C4-2B (cell line): ENCODE results near the gene ERC2.

Experiments used
- H3K27ac ChIP-seq: fragments of 450-650 bp; 2 replicates; pipeline ENCODE4 v1.5.1; 2017
- CTCF ChIP-seq: fragments of 450-650 bp; conservative IDR thresholded peaks from 2 replicates; pipeline ENCODE4 v1.5.1; 2017; ENCODE audit warnings: mild to moderate bottlenecking
- ZFX ChIP-seq: fragments of 450-650 bp; IDR thresholded peaks from 2 replicates; pipeline ENCODE4 v1.6.1; 2017

ERC2 gene

GRCh38 chr3:55731741-55732140 lies 736.5 kb downstream of the ERC2 start:
- TF ChIP-seq CTCF: no peak
- no peak for TF ChIP-seq ZFX
- H3K27ac ChIP-seq: no peak overlapping the region

- no peak for TF ChIP-seq ZFX
- no peak for TF ChIP-seq CTCF
- H3K27ac ChIP-seq: no peak overlapping the region
These were observed 738.7 kb downstream of the ERC2 start for GRCh38 chr3:55729546-55729945.

- TF ChIP-seq CTCF: no peak
- no peak for TF ChIP-seq ZFX
- H3K27ac ChIP-seq: no peak overlapping the region
These were observed 739.7 kb downstream of the ERC2 start for GRCh38 chr3:55728461-55729100.

- no peak overlapping the region for H3K27ac ChIP-seq
- TF ChIP-seq ZFX: no peak
- no peak for TF ChIP-seq CTCF
These were observed 741.8 kb downstream of the ERC2 start for GRCh38 chr3:55726501-55726775.

- TF ChIP-seq ZFX (no peak), CTCF (no peak)
- no peak overlapping the region for H3K27ac ChIP-seq
These were observed 742.4 kb downstream of the ERC2 start for GRCh38 chr3:55725681-55726500.

- TF ChIP-seq CTCF (no peak), ZFX (no peak)
- no peak overlapping the region for H3K27ac ChIP-seq
These were observed 743.4 kb downstream of the ERC2 start for GRCh38 chr3:55724821-55725220.

GRCh38 chr3:55724407-55724784 lies 743.9 kb downstream of the ERC2 start:
- no peak overlapping the region for H3K27ac ChIP-seq
- TF ChIP-seq CTCF (no peak), ZFX (no peak)
